GM03348 (cell line): ENCODE measurements around the gene ZBTB32.
"Not testable (repeated sequence)": the region's sequence is repeated elsewhere in the genome, so short reads cannot be mapped to it uniquely, and the experiment has no call there.

Experiments
- DNase-seq: peaks from one replicate; pipeline ENCODE4 v3.0.0; 2012; ENCODE audit warnings: low spot score

Gene ZBTB32

DNA sequence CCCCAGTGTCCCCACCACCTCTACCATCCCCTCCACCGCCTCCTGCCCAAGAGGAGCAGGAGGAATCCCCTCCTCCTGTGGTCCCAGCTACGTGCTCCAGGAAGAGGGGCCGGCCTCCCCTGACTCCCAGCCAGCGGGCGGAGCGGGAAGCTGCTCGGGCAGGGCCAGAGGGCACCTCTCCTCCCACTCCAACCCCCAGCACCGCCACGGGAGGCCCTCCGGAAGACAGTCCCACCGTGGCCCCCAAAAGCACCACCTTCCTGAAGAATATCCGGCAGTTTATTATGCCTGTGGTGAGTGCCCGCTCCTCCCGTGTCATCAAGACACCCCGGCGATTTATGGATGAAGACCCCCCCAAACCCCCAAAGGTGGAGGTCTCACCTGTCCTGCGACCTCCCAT lies 16.3 kb downstream of the ZBTB32 start:
- no peak for DNase-seq

DNA sequence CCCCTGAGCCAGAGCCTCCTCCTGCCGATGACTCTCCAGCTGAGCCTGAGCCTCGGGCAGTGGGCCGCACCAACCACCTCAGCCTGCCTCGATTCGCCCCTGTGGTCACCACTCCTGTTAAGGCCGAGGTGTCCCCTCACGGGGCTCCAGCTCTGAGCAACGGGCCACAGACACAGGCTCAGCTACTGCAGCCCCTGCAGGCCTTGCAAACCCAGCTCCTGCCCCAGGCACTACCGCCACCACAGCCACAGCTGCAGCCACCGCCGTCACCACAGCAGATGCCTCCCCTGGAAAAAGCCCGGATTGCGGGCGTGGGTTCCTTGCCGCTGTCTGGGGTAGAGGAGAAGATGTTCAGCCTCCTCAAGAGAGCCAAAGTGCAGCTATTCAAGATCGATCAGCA lies 17.0 kb downstream of the ZBTB32 start:
- no peak for DNase-seq

DNA sequence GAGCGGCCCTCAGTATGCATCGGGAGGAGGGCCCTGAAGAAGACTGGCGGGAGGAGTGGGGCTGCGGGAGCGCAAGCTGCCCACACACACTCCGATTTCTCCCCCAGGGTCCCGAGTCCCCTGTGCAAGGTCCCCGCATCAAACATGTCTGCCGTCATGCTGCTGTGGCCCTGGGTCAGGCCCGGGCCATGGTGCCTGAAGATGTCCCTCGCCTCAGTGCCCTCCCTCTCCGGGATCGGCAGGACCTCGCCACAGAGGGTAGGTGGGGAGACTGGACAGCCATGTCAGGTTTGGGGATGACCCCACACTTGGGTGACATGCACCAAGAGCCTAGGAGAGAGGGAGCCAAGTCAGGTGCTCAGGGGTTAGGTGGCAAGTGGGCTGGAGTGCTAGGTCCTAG lies 18.1 kb downstream of the ZBTB32 start:
- DNase-seq = no peak

DNA sequence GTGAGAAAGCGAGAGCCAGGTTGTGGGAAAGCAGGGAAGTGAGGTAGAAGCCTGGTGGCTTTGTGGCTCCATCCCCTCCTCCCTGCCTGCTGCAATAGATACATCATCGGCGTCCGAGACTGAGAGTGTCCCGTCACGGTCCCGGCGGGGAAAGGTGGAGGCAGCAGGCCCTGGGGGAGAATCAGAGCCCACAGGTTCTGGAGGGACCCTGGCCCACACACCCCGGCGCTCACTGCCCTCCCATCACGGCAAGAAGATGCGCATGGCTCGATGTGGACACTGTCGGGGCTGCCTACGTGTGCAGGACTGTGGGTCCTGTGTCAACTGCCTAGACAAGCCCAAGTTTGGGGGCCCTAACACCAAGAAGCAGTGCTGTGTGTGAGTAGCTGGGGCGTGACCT lies 18.5 kb downstream of the ZBTB32 start:
- no peak for DNase-seq

DNA sequence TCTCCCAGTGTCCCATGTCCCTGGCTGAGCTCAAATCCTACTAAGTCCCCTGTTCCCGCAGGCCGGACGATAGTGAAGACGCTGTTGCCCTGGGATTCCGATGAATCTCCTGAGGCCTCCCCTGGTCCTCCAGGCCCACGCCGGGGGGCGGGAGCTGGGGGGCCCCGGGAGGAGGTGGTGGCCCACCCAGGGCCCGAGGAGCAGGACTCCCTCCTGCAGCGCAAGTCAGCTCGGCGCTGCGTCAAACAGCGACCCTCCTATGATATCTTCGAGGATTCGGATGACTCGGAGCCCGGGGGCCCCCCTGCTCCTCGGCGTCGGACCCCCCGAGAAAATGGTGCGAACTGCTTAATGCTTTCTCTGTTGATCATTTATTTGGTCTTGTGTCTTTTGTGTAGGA lies 19.3 kb downstream of the ZBTB32 start:
- no peak for DNase-seq

DNA sequence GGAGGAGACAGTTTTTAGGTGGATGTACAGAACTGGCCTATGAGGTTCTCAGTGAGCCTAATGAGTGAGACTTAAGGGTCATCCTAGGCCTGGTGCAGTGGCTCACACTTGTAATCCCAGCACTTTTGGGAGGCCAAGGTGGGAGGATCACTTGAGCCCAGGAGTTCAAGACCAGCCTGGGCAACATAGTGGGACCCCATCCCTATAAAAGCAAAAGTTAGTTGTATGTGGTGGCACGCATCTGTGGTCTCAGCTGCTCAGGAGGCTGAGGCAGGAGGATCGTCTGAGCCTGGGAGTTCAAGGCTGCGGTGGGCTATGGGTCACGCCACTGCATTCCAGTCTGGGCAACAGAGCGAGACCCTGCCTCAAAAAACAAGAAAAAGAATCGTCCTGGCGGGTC lies 19.8 kb downstream of the ZBTB32 start:
- DNase-seq = not testable (repeated sequence)

DNA sequence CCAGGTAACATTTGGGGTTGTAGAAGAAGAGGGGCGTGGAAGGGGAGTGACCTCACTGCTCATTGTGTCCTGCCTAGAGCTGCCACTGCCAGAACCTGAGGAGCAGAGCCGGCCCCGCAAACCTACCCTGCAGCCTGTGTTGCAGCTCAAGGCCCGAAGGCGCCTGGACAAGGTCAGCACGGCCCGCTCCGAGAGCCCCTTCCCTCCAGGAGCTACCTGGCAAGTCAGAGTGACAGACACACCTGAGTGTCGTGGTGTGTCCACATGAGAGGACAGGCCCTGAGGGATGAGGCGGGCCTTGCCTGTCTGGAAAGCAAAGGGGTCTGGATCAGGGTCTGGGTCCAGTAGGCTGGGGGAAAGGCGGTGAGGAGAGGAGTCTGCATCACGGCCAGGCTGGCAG lies 20.2 kb downstream of the ZBTB32 start:
- no peak for DNase-seq

DNA sequence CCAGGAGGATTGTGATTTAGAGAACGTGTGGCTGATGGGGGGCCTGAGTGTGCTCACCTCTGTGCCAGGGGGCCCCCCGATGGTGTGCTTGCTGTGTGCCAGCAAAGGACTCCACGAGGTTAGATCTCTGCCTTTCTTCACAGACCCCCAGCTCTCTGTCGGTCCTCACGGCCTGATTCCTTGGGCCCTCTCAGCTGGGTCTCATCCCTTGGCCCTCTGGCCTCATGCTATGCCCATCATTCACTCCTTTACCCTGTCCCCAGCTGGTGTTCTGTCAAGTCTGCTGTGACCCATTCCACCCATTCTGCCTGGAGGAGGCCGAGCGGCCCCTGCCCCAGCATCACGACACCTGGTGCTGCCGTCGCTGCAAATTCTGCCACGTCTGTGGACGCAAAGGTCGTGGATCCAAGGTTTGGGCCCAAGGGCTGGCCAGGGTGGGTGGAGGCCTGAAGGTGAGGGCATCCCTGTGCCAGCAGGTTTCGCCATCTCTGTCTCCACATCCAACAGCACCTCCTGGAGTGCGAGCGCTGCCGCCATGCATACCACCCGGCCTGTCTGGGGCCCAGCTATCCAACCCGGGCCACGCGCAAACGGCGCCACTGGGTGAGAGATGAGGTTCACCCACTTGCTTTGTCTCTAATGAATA lies 21.0 kb downstream of the ZBTB32 start:
- DNase-seq = no peak

DNA sequence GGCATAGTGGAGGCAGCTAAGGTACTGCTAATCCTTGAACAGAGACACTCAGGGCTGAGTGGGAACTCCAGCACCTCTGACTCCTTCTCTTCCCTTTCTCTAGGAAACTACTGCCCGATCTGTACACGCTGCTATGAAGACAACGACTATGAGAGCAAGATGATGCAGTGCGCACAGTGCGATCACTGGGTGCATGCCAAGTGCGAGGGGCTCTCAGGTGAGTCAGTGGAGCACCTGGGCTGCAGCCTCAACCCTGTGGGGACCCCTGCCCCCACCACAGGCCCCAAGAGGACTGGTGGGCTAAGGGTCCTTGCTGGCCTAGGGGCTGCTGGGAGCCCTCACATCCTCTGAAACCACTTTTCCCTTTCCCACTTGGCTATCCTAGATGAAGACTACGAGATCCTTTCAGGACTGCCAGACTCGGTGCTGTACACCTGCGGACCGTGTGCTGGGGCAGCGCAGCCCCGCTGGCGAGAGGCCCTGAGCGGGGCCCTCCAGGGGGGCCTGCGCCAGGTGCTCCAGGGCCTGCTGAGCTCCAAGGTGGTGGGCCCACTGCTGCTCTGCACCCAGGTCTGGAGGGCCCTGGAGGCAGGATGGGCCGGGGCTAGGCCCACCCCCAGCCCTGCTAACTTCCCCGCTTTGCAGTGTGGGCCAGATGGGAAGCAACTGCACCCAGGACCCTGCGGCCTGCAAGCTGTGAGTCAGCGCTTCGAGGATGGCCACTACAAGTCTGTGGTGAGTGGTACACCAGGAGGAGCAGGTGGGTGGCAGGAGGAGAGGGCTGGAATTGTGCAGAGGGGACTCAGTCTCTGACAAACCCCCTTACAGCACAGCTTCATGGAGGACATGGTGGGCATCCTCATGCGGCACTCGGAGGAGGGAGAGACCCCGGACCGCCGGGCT lies 22.9 kb downstream of the ZBTB32 start:
- DNase-seq = no peak

DNA sequence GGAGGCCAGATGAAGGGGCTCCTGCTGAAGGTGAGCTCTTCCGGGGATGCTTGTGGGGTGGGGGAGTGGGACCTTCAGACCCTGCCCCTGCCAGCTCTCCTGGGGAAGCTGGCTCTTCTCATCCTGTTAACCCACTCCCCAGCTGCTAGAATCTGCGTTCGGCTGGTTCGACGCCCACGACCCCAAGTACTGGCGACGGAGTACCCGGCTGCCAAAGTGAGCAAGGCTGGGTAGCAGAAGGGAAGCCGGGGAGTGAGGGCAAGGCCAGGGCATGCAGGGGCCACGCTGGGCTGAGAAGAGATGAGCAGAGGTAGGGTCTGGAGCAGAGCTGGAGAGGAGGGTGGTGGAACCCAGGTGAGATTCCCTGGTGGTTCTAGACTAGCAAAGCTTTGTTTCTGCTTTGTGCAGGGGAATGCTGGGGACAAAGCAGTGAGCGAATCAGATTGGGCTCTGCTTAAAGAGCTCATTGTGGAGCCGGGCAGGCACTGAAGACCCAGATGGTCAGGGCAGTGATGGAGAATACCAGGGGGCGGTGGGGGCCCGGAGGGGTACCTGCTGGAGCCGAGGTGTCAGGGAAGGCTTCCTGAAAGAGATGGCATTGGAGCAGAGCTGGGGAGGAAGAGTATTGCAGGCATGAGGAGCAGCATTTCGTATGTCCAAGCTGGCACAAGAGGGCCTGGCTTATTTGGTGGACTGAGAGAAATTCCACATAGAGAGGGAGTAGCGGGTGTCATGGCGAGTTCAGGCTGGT lies 23.8 kb downstream of the ZBTB32 start:
- no peak for DNase-seq

DNA sequence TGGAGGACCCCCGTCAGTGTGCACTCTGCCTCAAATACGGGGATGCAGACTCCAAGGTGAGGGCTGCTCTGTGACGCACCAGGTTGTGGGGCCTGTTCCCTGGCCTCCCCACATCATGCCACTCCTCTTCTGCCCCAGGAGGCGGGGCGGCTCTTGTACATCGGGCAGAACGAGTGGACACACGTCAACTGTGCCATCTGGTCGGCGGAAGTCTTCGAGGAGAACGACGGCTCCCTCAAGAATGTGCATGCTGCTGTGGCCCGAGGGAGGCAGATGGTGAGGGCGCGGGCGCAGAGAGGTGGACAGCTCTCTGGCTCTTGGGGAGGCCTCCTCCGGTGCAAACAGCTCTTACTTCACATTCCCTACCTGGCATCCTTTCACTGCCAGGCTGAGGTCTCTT lies 24.7 kb downstream of the ZBTB32 start:
- no peak for DNase-seq

DNA sequence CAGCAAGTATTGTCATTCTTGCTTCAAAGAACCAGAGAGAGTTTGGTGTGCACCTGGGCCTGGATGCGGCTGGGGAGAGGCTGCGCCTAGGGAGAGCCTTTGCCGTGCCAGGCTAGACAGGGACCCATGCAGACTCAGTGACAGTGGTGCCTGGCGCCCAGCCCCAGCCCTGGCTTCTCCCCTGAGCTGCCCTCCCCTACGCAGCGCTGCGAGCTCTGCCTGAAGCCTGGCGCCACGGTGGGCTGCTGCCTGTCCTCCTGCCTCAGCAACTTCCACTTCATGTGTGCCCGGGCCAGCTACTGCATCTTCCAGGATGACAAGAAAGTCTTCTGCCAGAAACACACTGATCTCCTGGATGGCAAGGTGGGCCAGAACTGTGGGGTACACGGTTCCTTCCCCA lies 25.4 kb downstream of the ZBTB32 start:
- DNase-seq = no peak

DNA sequence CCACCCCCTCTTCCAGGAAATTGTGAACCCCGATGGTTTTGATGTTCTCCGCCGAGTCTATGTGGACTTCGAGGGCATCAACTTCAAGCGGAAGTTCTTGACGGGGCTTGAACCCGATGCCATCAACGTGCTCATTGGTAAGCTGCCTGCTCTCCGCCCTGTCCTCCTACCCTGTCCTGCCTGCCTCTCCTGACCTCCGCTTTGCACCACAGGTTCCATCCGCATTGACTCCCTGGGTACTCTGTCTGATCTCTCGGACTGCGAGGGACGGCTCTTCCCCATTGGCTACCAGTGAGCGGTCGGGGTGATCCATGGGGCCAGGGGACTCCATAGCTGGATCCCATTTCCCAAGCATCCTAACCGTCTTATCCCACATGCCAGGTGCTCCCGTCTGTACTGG lies 26.0 kb downstream of the ZBTB32 start:
- DNase-seq = no peak

DNA sequence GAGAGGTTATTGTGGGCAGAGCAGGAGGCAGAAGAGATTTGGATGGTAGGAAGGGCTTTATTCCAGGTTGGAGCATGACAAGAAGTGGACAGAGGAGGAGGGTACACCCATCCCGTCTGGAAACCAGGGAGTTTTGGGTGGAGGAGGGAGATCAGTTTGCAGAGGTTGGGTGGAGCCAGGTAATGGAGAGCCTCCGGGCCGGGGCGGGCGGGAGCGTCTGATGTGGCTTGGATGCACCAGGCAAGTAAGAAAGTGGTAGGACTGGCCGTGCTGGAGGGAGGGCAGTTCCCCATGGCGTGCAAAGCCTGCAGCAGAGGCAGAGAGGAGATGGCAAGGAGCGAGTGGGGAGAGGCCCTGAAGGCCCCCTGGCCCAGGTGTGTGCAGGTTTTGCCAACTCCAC lies 27.0 kb downstream of the ZBTB32 start:
- DNase-seq = no peak

DNA sequence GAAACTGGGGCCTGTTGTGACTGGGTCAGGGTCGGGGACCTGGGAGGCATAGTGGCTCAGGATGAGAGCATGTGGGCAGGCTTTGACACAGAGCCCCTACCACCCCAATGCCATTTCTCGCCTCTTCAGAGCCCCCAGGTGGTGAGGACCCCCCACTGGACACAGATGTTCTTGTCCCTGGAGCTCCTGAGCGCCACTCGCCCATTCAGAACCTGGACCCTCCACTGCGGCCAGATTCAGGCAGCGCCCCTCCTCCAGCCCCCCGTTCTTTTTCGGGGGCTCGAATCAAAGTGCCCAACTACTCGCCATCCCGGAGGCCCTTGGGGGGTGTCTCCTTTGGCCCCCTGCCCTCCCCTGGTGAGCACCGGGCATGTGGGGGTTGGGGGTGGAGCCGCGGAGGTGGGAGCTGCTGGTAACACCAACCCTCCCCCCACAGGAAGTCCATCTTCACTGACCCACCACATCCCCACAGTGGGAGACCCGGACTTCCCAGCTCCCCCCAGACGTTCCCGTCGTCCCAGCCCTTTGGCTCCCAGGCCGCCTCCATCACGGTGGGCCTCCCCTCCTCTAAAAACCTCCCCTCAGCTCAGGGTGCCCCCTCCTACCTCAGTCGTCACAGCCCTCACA lies 27.5 kb downstream of the ZBTB32 start:
- DNase-seq = no peak

DNA sequence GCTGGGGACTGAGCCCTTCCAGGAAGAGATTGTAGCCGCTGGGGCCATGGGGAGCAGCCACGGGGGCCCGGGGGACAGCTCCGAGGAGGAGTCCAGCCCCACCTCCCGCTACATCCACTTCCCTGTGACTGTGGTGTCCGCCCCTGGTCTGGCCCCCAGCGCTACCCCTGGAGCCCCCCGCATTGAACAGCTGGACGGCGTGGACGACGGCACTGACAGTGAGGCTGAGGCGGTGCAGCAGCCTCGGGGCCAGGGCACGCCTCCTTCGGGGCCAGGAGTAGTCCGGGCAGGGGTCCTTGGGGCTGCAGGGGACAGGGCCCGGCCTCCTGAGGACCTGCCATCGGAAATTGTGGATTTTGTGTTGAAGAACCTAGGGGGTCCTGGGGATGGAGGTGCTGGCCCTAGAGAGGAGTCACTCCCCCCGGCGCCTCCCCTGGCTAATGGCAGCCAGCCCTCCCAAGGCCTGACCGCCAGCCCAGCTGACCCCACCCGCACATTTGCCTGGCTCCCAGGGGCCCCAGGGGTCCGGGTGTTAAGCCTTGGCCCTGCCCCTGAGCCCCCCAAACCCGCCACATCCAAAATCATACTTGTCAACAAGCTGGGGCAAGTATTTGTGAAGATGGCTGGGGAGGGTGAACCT lies 28.3 kb downstream of the ZBTB32 start:
- no peak for DNase-seq

DNA sequence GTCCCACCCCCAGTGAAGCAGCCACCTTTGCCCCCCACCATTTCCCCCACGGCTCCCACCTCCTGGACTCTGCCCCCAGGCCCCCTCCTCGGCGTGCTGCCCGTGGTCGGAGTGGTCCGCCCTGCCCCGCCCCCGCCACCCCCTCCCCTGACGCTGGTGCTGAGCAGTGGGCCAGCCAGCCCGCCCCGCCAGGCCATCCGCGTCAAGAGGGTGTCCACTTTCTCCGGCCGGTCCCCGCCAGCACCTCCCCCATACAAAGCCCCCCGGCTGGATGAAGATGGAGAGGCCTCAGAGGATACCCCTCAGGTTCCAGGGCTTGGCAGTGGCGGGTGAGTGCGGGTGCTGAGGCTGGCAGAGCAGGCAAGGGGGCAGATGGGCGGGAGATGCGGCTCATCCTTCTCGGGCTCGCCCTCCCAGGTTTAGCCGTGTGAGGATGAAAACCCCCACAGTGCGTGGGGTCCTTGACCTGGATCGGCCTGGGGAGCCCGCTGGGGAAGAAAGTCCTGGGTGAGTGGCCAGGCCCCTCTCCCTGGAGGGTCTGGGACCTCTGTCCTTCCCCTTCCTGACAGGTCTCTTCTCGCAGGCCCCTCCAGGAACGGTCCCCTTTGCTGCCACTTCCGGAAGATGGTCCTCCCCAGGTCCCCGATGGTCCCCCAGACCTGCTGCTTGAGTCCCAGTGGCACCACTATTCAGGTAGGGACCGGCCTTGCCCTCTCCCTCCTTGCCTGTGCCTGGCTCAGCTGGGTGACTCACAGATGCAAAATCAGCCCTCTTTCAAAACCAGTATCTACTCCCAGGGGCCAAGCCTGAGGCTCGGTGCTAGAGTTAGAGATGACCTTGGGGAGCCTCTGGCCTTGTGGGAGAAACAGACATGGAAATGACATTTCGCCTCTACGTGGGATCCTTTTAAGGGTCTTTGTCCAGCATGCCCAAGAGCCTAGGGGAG lies 29.1 kb downstream of the ZBTB32 start:
- DNase-seq = no peak

DNA sequence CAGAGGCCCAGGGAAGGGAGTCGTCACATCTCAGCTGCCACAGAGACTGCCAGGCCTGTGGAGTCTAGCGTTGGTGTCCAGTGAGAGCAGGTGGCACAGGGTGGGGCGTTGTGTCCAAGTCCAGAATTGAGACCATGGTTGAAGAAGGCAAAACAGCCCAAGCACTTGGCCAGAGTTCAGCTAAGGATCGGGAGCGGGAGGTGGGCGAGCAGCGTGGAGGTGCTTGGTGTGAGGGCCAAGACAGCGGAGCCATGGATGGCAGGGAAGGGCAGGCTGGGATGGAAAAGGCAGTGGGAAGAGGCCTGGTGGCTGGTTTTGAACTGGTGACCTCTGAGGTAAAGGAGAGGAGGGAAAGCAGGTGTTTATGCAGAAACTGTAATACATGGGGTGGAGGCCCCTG lies 29.9 kb downstream of the ZBTB32 start:
- no peak for DNase-seq

DNA sequence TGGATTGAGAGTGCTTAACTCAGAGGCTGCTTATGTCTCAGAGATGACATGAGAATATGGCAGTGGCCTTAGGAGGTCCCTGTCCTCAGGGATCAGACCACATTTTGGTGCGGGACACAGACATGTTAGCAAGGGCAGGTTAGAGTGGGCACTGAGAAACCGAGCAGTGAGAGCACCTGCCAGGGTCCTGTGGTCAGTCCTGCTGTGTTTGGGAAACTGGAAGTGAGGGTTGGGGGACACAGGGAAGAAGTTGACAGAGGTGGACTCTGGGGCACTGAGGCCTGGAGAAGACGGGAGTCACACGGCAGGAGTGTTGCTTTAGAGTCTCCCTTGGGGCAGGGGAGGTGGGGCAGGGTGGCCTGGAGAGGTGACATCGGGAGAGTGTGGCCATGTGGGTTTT lies 30.5 kb downstream of the ZBTB32 start:
- no peak for DNase-seq

DNA sequence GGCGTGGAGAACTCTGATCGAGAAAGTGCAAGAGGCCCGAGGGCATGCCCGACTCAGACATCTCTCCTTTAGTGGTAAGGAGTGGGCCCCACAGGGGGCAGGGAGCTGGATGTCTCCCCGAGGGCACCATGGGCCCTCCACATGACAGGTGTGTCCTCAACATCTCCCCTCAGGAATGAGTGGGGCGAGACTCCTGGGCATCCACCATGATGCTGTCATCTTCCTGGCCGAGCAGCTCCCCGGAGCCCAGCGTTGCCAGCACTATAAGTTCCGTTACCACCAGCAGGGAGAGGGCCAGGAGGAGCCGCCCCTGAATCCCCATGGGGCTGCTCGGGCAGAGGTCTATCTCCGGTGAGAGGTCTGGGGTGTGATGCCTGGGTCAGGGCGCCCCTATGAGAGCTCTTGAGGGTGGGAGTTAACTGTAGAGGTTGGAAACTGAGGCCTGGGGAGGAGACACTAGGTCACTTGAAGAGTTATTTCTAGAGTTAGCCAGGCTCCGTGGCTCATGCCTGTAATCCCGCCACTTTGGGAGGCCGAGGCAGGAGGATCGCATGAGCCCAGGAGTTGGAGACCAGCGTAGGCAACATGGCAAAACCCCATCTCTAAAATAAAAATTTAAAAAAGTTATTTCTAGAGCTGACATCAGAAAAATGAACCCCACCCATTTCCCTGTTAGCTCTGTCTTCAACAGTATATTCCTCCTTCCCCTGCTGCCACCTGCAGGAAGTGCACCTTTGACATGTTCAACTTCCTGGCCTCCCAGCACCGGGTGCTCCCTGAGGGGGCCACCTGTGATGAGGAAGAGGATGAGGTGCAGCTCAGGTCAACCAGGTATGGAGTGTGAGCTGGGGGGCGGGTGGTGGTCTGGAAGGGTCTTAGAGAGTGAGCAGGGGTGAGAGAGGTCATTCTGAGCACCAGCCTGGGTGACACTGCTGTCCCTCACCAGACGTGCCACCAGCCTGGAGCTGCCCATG lies 32.8 kb downstream of the ZBTB32 start:
- DNase-seq = no peak
